Measurements from ENCODE around the gene KIAA1217.

GRCh38 chr10:24209946-24210491 is 1.1 kb downstream of the KIAA1217 start:
- TF ChIP-seq POLR2A (IDR thresholded peaks at IDR 0.05), result peak in 1 of 2 donors; percentile 13
- TF ChIP-seq CTCF (IDR thresholded peaks at IDR 0.05), result no peak

Data from thyroid gland (tissue), 4 donors.